ENCODE results near the gene CCZ1B. TPM values are rescaled to one million over a fixed set of nuclear protein-coding genes. Genes with fewer than 3 reads are reported as not detected.
"Not testable (repeated sequence)": the region's sequence is repeated elsewhere in the genome, so short reads cannot be mapped to it uniquely, and the experiment has no call there.

The CCZ1B gene
- 78.5 and 94.8 TPM in 2 replicates for total RNA-seq

GRCh38 chr7:6826151-6826550 lies at the start of gene CCZ1B:
CCZ1B (minus strand) TSS chr7:6826275; CDS start chr7:6826197, 78 bp downstream.
- DNase-seq (ENCODE audit: low spot score), result peak; percentile 91
- not testable (repeated sequence) for H3K9me3 Mint-ChIP-seq; H3K27me3 Mint-ChIP-seq (ENCODE audit: insufficient read depth); H3K4me1 Mint-ChIP-seq (ENCODE audit: low read depth)
- H3K27ac Mint-ChIP-seq, result peak within 1 kb of the TSS; percentile 92
- intact Hi-C loops (cut with micrococcal nuclease), result loop anchor here (5.0 kb wide), 1 partner anchor 99 kb away; no protein-coding TSS in a partner anchor
- H3K4me3 Mint-ChIP-seq, result peak within 1 kb of the TSS; percentile 91
- peaks cover 10% of the 10 kb centered on the region for H3K36me3 Mint-ChIP-seq (ENCODE audit: low read depth)

GRCh38 chr7:6875022-6875421 lies 48.9 kb upstream of the CCZ1B start:
- H3K9me3 Mint-ChIP-seq; H3K27ac Mint-ChIP-seq; H3K36me3 Mint-ChIP-seq (ENCODE audit: low read depth); intact Hi-C loops (cut with micrococcal nuclease); H3K4me3 Mint-ChIP-seq; H3K27me3 Mint-ChIP-seq (ENCODE audit: insufficient read depth); DNase-seq (ENCODE audit: low spot score); H3K4me1 Mint-ChIP-seq (ENCODE audit: low read depth): not testable (repeated sequence)

- H3K27me3 Mint-ChIP-seq (ENCODE audit: insufficient read depth); H3K4me1 Mint-ChIP-seq (ENCODE audit: low read depth); H3K36me3 Mint-ChIP-seq (ENCODE audit: low read depth); DNase-seq (ENCODE audit: low spot score); H3K9me3 Mint-ChIP-seq; H3K27ac Mint-ChIP-seq; intact Hi-C loops (cut with micrococcal nuclease); H3K4me3 Mint-ChIP-seq: not testable (repeated sequence)
These were observed 46.3 kb upstream of the CCZ1B start for GRCh38 chr7:6872246-6872945.

GRCh38 chr7:6871421-6872144 lies 45.5 kb upstream of the CCZ1B start:
- H3K27me3 Mint-ChIP-seq (ENCODE audit: insufficient read depth); H3K4me3 Mint-ChIP-seq; H3K9me3 Mint-ChIP-seq; H3K36me3 Mint-ChIP-seq (ENCODE audit: low read depth); H3K4me1 Mint-ChIP-seq (ENCODE audit: low read depth); intact Hi-C loops (cut with micrococcal nuclease); DNase-seq (ENCODE audit: low spot score); H3K27ac Mint-ChIP-seq: not testable (repeated sequence)

GRCh38 chr7:6864751-6865150 lies 38.7 kb upstream of the CCZ1B start:
- H3K27ac Mint-ChIP-seq; H3K9me3 Mint-ChIP-seq; H3K4me3 Mint-ChIP-seq; H3K4me1 Mint-ChIP-seq (ENCODE audit: low read depth); H3K36me3 Mint-ChIP-seq (ENCODE audit: low read depth); H3K27me3 Mint-ChIP-seq (ENCODE audit: insufficient read depth); intact Hi-C loops (cut with micrococcal nuclease); DNase-seq (ENCODE audit: low spot score): not testable (repeated sequence)

- H3K36me3 Mint-ChIP-seq (ENCODE audit: low read depth); H3K27ac Mint-ChIP-seq; H3K9me3 Mint-ChIP-seq; H3K27me3 Mint-ChIP-seq (ENCODE audit: insufficient read depth); H3K4me3 Mint-ChIP-seq; H3K4me1 Mint-ChIP-seq (ENCODE audit: low read depth); intact Hi-C loops (cut with micrococcal nuclease); DNase-seq (ENCODE audit: low spot score): not testable (repeated sequence)
These were observed 38.1 kb upstream of the CCZ1B start for GRCh38 chr7:6864188-6864587.

GRCh38 chr7:6862876-6863275 lies 36.8 kb upstream of the CCZ1B start:
- H3K36me3 Mint-ChIP-seq (ENCODE audit: low read depth); H3K4me3 Mint-ChIP-seq; H3K4me1 Mint-ChIP-seq (ENCODE audit: low read depth); H3K9me3 Mint-ChIP-seq; intact Hi-C loops (cut with micrococcal nuclease); H3K27ac Mint-ChIP-seq; H3K27me3 Mint-ChIP-seq (ENCODE audit: insufficient read depth); DNase-seq (ENCODE audit: low spot score): not testable (repeated sequence)

GRCh38 chr7:6857721-6858314 lies 31.7 kb upstream of the CCZ1B start:
- intact Hi-C loops (cut with micrococcal nuclease), result loop anchor here (1.0 kb wide), 2 partner anchors 268 to 342 kb away; partner anchors contain the start of gene INTS15
- not testable (repeated sequence) for H3K27ac Mint-ChIP-seq
- DNase-seq (ENCODE audit: low spot score), result peak; percentile 65

GRCh38 chr7:6855563-6856131 lies 29.6 kb upstream of the CCZ1B start:
- intact Hi-C loops (cut with micrococcal nuclease); DNase-seq (ENCODE audit: low spot score); H3K27ac Mint-ChIP-seq; H3K36me3 Mint-ChIP-seq (ENCODE audit: low read depth); H3K4me1 Mint-ChIP-seq (ENCODE audit: low read depth); H3K9me3 Mint-ChIP-seq: not testable (repeated sequence)
- H3K27me3 Mint-ChIP-seq (ENCODE audit: insufficient read depth), result peaks cover 13% of the 10 kb centered on the region
- peak overlapping the region; percentile 76 for H3K4me3 Mint-ChIP-seq

More at GRCh38 chr7:6857721-6858314, 31.7 kb upstream of the CCZ1B start:
- not testable (repeated sequence) for H3K9me3 Mint-ChIP-seq; H3K4me1 Mint-ChIP-seq (ENCODE audit: low read depth); H3K36me3 Mint-ChIP-seq (ENCODE audit: low read depth); H3K4me3 Mint-ChIP-seq
- peaks cover 13% of the 10 kb centered on the region for H3K27me3 Mint-ChIP-seq (ENCODE audit: insufficient read depth)

GRCh38 chr7:6854747-6855562 lies 28.9 kb upstream of the CCZ1B start:
- DNase-seq (ENCODE audit: low spot score); H3K9me3 Mint-ChIP-seq: not testable (repeated sequence)

GRCh38 chr7:6853681-6854080 lies 27.6 kb upstream of the CCZ1B start:
- H3K36me3 Mint-ChIP-seq (ENCODE audit: low read depth); H3K9me3 Mint-ChIP-seq; DNase-seq (ENCODE audit: low spot score); intact Hi-C loops (cut with micrococcal nuclease); H3K27ac Mint-ChIP-seq; H3K4me1 Mint-ChIP-seq (ENCODE audit: low read depth): not testable (repeated sequence)
- H3K4me3 Mint-ChIP-seq, result peak overlapping the region; percentile 68
- H3K27me3 Mint-ChIP-seq (ENCODE audit: insufficient read depth), result peaks cover 15% of the 10 kb centered on the region

More at GRCh38 chr7:6854747-6855562, 28.9 kb upstream of the CCZ1B start:
- intact Hi-C loops (cut with micrococcal nuclease); H3K4me1 Mint-ChIP-seq (ENCODE audit: low read depth); H3K27ac Mint-ChIP-seq; H3K36me3 Mint-ChIP-seq (ENCODE audit: low read depth): not testable (repeated sequence)
- peaks cover 13% of the 10 kb centered on the region for H3K27me3 Mint-ChIP-seq (ENCODE audit: insufficient read depth)
- peak overlapping the region; percentile 76 for H3K4me3 Mint-ChIP-seq

- H3K27ac Mint-ChIP-seq; H3K4me1 Mint-ChIP-seq (ENCODE audit: low read depth); intact Hi-C loops (cut with micrococcal nuclease); H3K27me3 Mint-ChIP-seq (ENCODE audit: insufficient read depth); H3K36me3 Mint-ChIP-seq (ENCODE audit: low read depth); H3K4me3 Mint-ChIP-seq; DNase-seq (ENCODE audit: low spot score); H3K9me3 Mint-ChIP-seq: not testable (repeated sequence)
These were observed 23.1 kb upstream of the CCZ1B start for GRCh38 chr7:6849127-6849526.

All from activated T-helper 1 cell treated with anti-CD3 and anti-CD28 coated beads, Interleukin-12 subunit alpha, Interleukin-12 subunit beta, Interleukin-2, Interleukin-4 antibody, amounts not matched to agents 30 ng/mL and 10 ng/mL and 1 ng/mL, durations not matched to agents 14 hours and 24 hours and 36 hours (primary cell).